NB4 (cell line): ENCODE data around the gene MDN1.

ENCODE experiments used
- MAX ChIP-seq: IDR thresholded peaks from 2 replicates; pipeline ENCODE4 v1.6.1; 2011; ENCODE audit warnings: low read depth, low read length
- POLR2A ChIP-seq: IDR thresholded peaks from 2 replicates; pipeline ENCODE4 v1.6.1; 2011; ENCODE audit warnings: mild to moderate bottlenecking; ENCODE audit not compliant: insufficient read length; ENCODE audit errors: extremely low read depth
- TF ChIP-seq, protein P1 (sequence below): IDR thresholded peaks from one replicate; pipeline ENCODE4 v1.5.1; 2012; ENCODE audit warnings: low read depth, low read length

DNA sequence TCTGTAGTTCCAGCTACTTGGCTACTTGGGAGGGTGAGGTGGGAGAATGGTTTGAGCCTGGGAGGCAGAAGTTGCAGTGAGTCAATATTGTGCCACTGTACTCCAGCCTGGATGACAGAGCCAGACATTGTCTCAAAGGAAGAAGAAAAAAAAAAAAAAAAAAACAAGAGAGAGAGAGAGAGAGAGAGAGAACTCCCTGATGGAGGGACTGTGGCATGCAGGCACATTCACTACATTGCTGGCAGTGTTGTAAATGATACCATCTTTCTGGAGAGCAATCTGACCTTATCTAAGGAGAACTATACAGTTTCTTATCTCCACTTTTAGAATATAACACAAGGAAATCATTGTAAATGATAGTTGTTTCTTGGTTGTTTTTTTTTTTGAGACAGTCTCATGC is 85.1 kb downstream of the MDN1 start:
- TF ChIP-seq, protein P1, sequence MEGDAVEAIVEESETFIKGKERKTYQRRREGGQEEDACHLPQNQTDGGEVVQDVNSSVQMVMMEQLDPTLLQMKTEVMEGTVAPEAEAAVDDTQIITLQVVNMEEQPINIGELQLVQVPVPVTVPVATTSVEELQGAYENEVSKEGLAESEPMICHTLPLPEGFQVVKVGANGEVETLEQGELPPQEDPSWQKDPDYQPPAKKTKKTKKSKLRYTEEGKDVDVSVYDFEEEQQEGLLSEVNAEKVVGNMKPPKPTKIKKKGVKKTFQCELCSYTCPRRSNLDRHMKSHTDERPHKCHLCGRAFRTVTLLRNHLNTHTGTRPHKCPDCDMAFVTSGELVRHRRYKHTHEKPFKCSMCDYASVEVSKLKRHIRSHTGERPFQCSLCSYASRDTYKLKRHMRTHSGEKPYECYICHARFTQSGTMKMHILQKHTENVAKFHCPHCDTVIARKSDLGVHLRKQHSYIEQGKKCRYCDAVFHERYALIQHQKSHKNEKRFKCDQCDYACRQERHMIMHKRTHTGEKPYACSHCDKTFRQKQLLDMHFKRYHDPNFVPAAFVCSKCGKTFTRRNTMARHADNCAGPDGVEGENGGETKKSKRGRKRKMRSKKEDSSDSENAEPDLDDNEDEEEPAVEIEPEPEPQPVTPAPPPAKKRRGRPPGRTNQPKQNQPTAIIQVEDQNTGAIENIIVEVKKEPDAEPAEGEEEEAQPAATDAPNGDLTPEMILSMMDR = no peak
- TF ChIP-seq POLR2A (no peak), MAX (no peak)
